GM21717 (cell line): ENCODE data around the gene PHPT1.
"Not testable (repeated sequence)": the region's sequence is repeated elsewhere in the genome, so short reads cannot be mapped to it uniquely, and the experiment has no call there.

ENCODE experiments used
- ATAC-seq: cut with Tn5 transposase; IDR thresholded peaks from one replicate; pipeline ENCODE4 v1.9.1; 2021; ENCODE audit warnings: mild to moderate bottlenecking, moderate library complexity; ENCODE audit not compliant: unreplicated experiment

PHPT1 gene

DNA sequence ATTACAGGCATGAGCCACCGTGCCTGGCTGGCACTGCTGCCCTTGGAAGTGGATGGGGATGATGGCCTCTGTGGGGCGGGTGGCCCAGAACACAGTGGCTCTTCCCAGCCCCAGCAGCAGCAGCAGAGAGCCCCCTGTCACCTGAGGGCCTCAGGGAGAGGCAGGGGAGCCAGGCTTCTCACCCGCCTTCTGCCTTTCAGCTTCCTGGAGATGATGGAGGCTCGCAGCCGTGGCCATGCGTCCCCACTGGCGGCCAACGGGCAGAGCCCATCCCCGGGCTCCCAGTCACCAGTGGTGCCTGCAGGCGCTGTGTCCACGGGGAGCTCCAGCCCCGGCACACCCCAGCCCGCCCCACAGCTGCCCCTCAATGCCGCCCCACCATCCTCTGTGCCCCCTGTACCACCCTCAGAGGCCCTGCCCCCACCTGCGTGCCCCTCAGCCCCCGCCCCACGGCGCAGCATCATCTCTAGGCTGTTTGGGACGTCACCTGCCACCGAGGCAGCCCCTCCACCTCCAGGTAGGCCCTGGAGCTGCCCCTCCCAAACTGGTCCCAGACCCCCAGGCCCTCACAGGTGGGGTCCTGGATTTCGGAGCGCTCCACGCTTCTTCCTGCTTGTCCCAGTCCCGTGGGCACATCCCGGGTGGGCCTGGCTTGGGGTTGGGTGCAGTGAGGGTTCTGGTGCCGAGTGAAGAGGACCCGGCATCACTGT is 11.9 kb upstream of the PHPT1 start:
- no peak for ATAC-seq

DNA sequence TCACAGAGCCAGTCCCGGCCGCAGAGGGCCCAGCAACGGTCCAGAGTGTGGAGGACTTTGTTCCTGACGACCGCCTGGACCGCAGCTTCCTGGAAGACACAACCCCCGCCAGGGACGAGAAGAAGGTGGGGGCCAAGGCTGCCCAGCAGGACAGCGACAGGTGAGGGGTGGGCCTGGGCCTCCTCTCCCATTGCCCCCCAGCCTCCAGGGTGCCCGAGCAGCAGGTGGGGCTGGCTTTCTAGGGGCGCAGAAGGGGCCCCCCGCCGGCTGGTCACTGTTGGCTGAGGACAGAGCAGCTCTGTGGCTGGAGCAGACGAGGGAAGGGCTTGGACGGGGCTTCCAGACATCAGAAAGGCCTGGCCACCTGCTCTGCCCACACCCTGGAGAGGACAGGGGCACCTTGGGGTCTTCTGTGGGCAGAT is 11.3 kb upstream of the PHPT1 start:
- not testable (repeated sequence) for ATAC-seq

DNA sequence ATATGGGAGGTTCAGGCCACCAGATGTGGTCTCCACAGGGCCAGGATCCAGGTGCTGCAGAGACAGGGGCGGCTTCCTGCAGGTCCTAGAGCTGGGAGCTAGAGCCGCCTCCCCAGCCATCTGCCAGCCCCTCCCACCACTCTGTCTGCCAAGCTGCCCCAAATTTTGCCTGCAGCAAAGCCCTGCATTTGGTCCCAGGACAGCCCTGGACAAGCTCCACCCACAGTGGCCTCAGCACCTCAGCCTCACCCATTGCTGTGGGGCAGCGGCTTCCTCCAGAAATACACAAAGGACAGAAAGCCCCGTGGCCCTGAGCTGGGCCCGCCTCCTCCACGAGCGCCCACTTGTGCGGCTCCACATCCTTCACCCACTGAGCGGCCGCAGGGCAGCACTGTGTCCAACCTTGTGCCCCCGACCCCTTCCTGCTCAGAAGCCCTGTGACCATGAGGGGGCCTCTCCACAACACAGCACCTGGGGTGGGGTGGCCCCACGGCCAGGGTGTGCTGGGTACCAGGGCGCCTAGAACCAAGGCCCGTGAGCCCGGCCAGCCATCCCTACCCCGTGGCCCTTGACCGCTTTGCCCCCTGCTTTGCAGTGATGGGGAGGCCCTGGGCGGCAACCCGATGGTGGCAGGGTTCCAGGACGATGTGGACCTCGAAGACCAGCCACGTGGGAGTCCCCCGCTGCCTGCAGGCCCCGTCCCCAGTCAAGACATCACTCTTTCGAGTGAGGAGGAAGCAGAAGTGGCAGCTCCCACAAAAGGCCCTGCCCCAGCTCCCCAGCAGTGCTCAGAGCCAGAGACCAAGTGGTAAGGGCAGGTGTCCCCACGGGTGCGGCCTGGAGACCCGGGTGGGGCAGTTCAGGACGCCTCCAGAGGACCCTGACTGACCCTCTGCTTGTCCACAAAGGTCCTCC is 10.6 kb upstream of the PHPT1 start:
- ATAC-seq = no peak

- ATAC-seq = no peak
Observed at GRCh38 chr9:136839229-136840139, 9.7 kb upstream of the PHPT1 start.

DNA sequence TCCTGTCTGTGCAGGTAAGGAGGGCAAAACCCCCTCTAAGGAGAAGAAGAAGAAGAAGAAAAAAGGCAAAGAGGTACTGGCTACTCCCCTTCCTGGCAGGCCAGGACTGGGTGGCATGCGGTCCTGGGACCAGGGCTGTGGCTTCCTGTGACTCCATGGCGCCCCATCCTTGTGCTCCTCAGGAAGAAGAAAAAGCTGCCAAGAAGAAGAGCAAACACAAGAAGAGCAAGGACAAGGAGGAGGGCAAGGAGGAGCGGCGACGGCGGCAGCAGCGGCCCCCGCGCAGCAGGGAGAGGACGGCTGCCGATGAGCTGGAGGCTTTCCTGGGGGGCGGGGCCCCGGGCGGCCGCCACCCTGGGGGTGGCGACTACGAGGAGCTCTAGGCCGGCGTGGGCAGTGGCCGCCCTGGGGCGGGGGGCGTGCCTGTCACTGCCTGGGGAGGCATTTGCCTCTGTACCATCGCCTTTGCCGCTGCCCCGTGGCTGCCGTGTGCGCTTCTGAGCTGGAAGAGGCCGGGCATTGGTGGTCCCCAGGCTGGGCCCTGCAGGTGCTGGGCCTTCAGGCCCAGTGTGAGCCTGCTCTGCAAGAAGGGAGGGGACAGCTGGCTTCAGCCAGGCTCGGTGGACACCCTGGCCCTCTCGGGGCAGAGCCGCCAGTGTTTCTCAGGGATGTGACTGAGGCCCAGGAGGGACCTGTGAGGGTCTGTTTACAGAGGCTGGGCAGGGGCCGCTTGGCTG is 8.9 kb upstream of the PHPT1 start:
- ATAC-seq = no peak

GRCh38 chr9:136840877-136841645 is 8.1 kb upstream of the PHPT1 start:
- ATAC-seq = no peak

GRCh38 chr9:136841646-136842379 is 7.4 kb upstream of the PHPT1 start:
- ATAC-seq = not testable (repeated sequence)

DNA sequence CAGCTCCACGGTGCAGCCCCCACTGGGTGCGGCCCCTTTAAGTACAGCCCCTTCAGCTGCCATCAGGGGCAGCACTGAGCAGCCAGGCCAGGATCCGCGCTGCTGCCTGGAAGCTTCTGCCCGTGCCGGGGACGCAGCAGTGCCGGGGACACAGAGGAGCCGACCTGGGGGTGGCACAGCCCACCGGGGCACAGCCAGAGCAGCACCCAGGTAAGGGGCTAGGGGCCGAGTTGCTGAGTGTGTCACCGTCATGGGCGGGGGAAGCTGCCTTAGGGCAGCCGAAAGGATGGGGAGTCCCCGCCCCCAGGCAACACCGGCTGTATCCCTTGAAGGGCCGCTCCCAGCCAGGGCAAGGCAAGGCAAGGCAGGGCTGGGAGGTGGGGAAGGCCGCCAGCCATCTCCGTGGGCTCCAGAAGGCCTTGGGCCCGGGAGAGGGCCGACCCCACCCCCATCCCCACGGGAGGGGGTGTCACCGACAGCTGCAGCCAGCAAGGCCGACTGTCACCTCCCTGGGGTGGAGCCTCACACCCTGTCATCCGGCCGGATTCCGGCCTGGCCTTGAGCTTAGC is 6.7 kb upstream of the PHPT1 start, which contains the start of gene AJM1:
Gene AJM1 (plus strand): TSS at position 99 of the 569 bp plus-strand sequence. CDS start 1,937 bp downstream, outside the sequence.
- ATAC-seq = peak; percentile 60

DNA sequence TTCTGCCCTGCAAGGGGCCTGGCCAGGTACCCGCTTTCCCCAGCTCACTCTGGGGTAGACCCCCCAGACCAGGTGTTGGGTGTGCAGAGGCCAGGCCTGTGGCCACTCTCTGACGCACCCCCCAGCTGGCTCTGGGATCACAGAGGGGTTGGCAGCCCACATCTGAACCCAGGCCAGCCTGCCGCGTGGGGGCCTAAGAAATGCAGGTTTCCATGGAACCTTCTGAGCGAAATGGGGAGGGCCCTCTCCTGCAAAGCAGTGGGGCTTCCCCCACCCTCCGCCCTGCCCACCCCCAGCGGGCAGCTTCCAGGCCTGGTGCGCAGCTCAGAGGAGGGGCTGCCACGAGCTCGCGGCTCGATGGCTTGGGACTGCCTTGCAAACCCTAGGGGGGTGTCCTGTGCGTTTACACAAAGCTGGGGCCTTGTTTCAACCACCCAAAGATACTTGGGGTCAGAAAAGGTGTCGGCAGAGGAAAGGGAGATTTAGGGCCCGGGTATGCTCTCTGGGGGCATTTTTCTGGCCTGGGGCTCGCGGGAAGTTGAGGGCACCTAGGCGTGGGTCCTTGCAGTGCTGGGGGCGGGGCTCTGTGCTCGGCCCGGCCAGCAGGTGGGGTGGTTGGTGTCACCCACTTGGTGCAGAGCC is 5.9 kb upstream of the PHPT1 start:
- not testable (repeated sequence) for ATAC-seq

- not testable (repeated sequence) for ATAC-seq
Observed at GRCh38 chr9:136843801-136844740, 5.1 kb upstream of the PHPT1 start.

- no peak for ATAC-seq
Observed at GRCh38 chr9:136844761-136845464, 4.3 kb upstream of the PHPT1 start.

DNA sequence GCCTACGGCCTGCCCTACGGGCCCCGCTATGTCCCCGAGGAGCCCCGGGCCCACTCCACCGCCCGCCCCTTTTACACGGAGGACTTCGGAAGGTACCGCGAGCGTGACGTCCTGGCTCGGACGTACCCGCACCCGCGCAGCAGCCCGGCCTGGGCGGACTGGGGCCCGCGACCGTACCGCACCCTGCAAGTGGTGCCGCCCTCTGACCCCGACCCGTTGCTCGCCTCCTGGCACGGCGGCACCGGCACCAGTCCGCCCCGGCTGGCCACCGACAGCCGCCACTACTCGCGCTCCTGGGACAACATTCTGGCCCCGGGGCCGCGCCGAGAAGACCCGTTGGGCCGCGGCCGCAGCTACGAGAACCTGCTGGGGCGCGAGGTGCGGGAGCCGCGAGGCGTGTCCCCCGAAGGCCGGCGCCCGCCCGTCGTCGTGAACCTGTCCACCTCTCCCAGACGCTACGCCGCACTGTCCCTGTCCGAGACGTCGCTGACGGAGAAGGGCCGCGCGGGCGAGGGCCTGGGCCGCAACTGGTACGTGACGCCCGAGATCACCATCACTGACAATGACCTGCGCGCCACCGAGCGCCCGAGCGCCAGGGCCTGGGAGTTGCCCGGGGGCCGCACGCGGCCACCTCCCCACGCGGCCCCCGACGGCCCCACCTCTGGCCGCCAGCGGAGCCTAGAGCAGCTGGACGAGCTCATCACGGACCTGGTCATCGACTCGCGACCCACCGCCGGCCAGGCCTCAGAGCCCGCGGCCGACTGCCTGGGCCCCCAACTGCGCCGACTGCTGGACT is 3.5 kb upstream of the PHPT1 start:
- ATAC-seq = no peak

DNA sequence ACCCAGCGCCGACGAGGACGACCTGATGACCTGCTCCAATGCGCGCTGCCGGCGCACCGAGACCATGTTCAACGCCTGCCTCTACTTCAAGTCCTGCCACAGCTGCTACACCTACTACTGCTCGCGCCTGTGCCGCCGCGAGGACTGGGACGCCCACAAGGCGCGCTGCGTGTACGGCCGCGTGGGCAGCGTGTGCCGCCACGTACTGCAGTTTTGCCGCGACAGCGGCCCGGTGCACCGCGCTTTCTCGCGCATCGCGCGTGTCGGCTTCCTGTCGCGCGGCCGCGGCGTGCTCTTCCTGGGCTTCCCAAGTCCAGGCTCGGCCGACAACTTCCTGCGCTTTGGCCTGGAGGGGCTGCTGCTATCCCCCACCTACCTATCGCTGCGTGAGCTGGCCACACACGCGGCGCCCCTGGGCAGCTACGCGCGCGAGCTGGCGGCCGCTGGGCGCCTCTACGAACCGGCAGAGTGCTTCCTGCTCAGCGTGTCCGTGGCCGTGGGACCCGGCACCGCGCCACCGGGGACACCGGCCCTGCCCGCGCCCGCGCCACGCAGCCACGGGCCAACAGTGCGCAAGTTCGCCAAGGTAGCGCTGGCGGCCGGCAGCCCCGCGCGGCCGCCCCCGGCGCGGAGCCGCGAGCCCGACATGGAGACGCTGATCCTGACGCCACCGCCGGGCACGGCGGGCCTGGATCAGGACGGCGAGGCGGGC is 2.7 kb upstream of the PHPT1 start:
- ATAC-seq = no peak

GRCh38 chr9:136847088-136847825 is 2.0 kb upstream of the PHPT1 start:
- no peak for ATAC-seq
